Tongue (tissue), 3 donors: ENCODE data around the gene FKBP11. TPM values are rescaled to one million over a fixed set of nuclear protein-coding genes. Genes with fewer than 3 reads are reported as not detected.
"Not testable (repeated sequence)": the region's sequence is repeated elsewhere in the genome, so short reads cannot be mapped to it uniquely, and the experiment has no call there.

Experiments used
- DNase-seq: peaks from one replicate; pipeline ENCODE4 v3.0.0-alpha.2; 2015
- small RNA-seq: library from RNA; depleted of rRNA; stranded (forward); fragments of <200 nt; gene quantifications from one replicate; pipeline ENCODE3, GENCODE V24; 2014; ENCODE audit warnings: low replicate concordance
- total RNA-seq: library from RNA; depleted of rRNA; stranded (reverse); fragments of >200 nt; gene quantifications from one replicate; pipeline ENCODE4 v1.2.3, GENCODE V29; 2014

Gene FKBP11
- total RNA-seq, 1 donor from 2014 or later = 8.3 TPM

- peak; percentile 94 for DNase-seq
Measured at GRCh38 chr12:48903982-48904411, 21.3 kb downstream of the FKBP11 start.

GRCh38 chr12:48903363-48903981, 21.8 kb downstream of the FKBP11 start:
- DNase-seq = no peak

- no peak for DNase-seq
Measured at GRCh38 chr12:48901278-48901677, 24.0 kb downstream of the FKBP11 start.

GRCh38 chr12:48899651-48900050, 25.6 kb downstream of the FKBP11 start:
- DNase-seq = no peak

- DNase-seq = no peak
Measured at GRCh38 chr12:48894271-48894670, 31.0 kb downstream of the FKBP11 start.

- DNase-seq = peak; percentile 86
Measured at GRCh38 chr12:48890657-48891418, 34.5 kb downstream of the FKBP11 start.

GRCh38 chr12:48889679-48890078, 35.6 kb downstream of the FKBP11 start:
- no peak for DNase-seq

- peak; percentile 46 for DNase-seq
Measured at GRCh38 chr12:48883305-48884161, 41.8 kb downstream of the FKBP11 start.

GRCh38 chr12:48882972-48883304, 42.4 kb downstream of the FKBP11 start:
- no peak for DNase-seq

- DNase-seq = peak; percentile 31
Measured at GRCh38 chr12:48882315-48882687, 43.0 kb downstream of the FKBP11 start.

GRCh38 chr12:48881686-48882314, 43.5 kb downstream of the FKBP11 start:
- DNase-seq = no peak

- DNase-seq = no peak
Measured at GRCh38 chr12:48880647-48881046, 44.6 kb downstream of the FKBP11 start.

GRCh38 chr12:48878548-48878947, 46.7 kb downstream of the FKBP11 start:
- no peak for DNase-seq

- DNase-seq = no peak
Measured at GRCh38 chr12:48875944-48876515, 49.3 kb downstream of the FKBP11 start.

GRCh38 chr12:48873534-48873933, 51.8 kb downstream of the FKBP11 start:
- not testable (repeated sequence) for DNase-seq

- no peak for DNase-seq
Measured at GRCh38 chr12:48873096-48873495, 52.2 kb downstream of the FKBP11 start.

Small RNA genes within 50 kb of the gene (small RNA-seq; reads per million reads assigned to genes)
- gene AC073610.1 = not detected
- not detected for gene RNU6-600P

Other genes starting within 250 kb of the FKBP11 start
- 146 TPM for gene KANSL2, start 243.3 kb downstream of the FKBP11 start, total RNA-seq
- 27.3 TPM for gene CCNT1, start 208.8 kb downstream of the FKBP11 start, total RNA-seq
- 45.7 TPM for gene ADCY6, start 136.4 kb downstream of the FKBP11 start, total RNA-seq
- 9.6 TPM for gene CACNB3, start 107.0 kb downstream of the FKBP11 start, total RNA-seq
- 87.7 TPM for gene DDX23, start 73.3 kb downstream of the FKBP11 start, total RNA-seq
- 2.9 TPM for gene RND1, start 59.6 kb downstream of the FKBP11 start, total RNA-seq
- 28.9 TPM for gene ARF3, start 32.0 kb upstream of the FKBP11 start, total RNA-seq
- gene WNT10B, start 46.2 kb upstream of the FKBP11 start, total RNA-seq = 0.21 TPM
- not detected for gene WNT1, start 52.8 kb upstream of the FKBP11 start, total RNA-seq
- gene DDN, start 73.9 kb upstream of the FKBP11 start, total RNA-seq = 2.4 TPM
- 31.8 TPM for gene PRKAG1, start 93.3 kb upstream of the FKBP11 start, total RNA-seq
- 42.5 TPM for gene KMT2D, start 135.3 kb upstream of the FKBP11 start, total RNA-seq
- 0.31 TPM for gene RHEBL1, start 144.5 kb upstream of the FKBP11 start, total RNA-seq
- 9.0 TPM for gene DHH, start 169.3 kb upstream of the FKBP11 start, total RNA-seq
- gene LMBR1L, start 185.4 kb upstream of the FKBP11 start, total RNA-seq = 39.8 TPM
- gene TUBA1B, start 205.9 kb upstream of the FKBP11 start, total RNA-seq = 509 TPM